ENCODE measurements around the gene LCLAT1. TPM values are rescaled to one million over a fixed set of nuclear protein-coding genes. Genes with fewer than 3 reads are reported as not detected.
"Not testable (repeated sequence)": the region's sequence is repeated elsewhere in the genome, so short reads cannot be mapped to it uniquely, and the experiment has no call there.

LCLAT1 gene
- polyA plus RNA-seq, 1 experiment, result 10.8 TPM

GRCh38 chr2:30504731-30505130 lies 57.7 kb downstream of the LCLAT1 start:
- no peaks in the 10 kb centered on the region for H3K36me3 ChIP-seq (ENCODE audit: control insufficient read depth, insufficient read depth, low read length)
- no peak overlapping the region for H3K4me3 ChIP-seq (ENCODE audit: low read depth, low read length)
- no peak for DNase-seq (ENCODE audit: low read depth)
- no peaks in the 10 kb centered on the region for H3K27me3 ChIP-seq (ENCODE audit: control insufficient read depth, insufficient read depth, low read length)
- POLR2A ChIA-PET, result no interaction called here
- no peak for TF ChIP-seq CTCF (IDR thresholded peaks at IDR 0.05; ENCODE audit: insufficient read depth, low read depth, low read length)
- CTCF ChIA-PET, result no interaction called here

- ChIA-PET POLR2A (no interaction called here), CTCF (interaction anchor here (1.1 kb wide), 1 partner anchor 134 kb away, joined by 4 read pairs; no protein-coding TSS in a partner anchor)
- no peak for DNase-seq (ENCODE audit: low read depth)
- Histone ChIP-seq H3K27me3 (ENCODE audit: control insufficient read depth, insufficient read depth, low read length) (no peaks in the 10 kb centered on the region), H3K36me3 (ENCODE audit: control insufficient read depth, insufficient read depth, low read length) (no peaks in the 10 kb centered on the region), H3K4me3 (ENCODE audit: low read depth, low read length) (no peak overlapping the region)
- TF ChIP-seq CTCF (IDR thresholded peaks at IDR 0.05; ENCODE audit: insufficient read depth, low read depth, low read length), result no peak
Measured at GRCh38 chr2:30505500-30506180, 58.6 kb downstream of the LCLAT1 start.

- H3K4me3 ChIP-seq (ENCODE audit: low read depth, low read length); DNase-seq (ENCODE audit: low read depth); POLR2A ChIA-PET; CTCF ChIA-PET; H3K27me3 ChIP-seq (ENCODE audit: control insufficient read depth, insufficient read depth, low read length); H3K36me3 ChIP-seq (ENCODE audit: control insufficient read depth, insufficient read depth, low read length): not testable (repeated sequence)
Measured at GRCh38 chr2:30507460-30507859, 60.4 kb downstream of the LCLAT1 start.

GRCh38 chr2:30509716-30510115 lies 62.7 kb downstream of the LCLAT1 start:
- TF ChIP-seq CTCF (IDR thresholded peaks at IDR 0.05; ENCODE audit: insufficient read depth, low read depth, low read length), result no peak
- H3K4me3 ChIP-seq (ENCODE audit: low read depth, low read length), result no peak overlapping the region
- ChIA-PET CTCF (no interaction called here), POLR2A (no interaction called here)
- H3K36me3 ChIP-seq (ENCODE audit: control insufficient read depth, insufficient read depth, low read length), result no peaks in the 10 kb centered on the region
- DNase-seq (ENCODE audit: low read depth), result no peak
- no peaks in the 10 kb centered on the region for H3K27me3 ChIP-seq (ENCODE audit: control insufficient read depth, insufficient read depth, low read length)

- CTCF ChIA-PET, result interaction anchor here (1.0 kb wide), 1 partner anchor 201 kb away, joined by 4 read pairs; no protein-coding TSS in a partner anchor
Measured at GRCh38 chr2:30510409-30510808, 63.4 kb downstream of the LCLAT1 start.

More at GRCh38 chr2:30510409-30510808, 63.4 kb downstream of the LCLAT1 start:
- DNase-seq (ENCODE audit: low read depth), result no peak
- POLR2A ChIA-PET, result no interaction called here
- Histone ChIP-seq H3K27me3 (ENCODE audit: control insufficient read depth, insufficient read depth, low read length) (no peaks in the 10 kb centered on the region), H3K36me3 (ENCODE audit: control insufficient read depth, insufficient read depth, low read length) (no peaks in the 10 kb centered on the region), H3K4me3 (ENCODE audit: low read depth, low read length) (no peak overlapping the region)
- TF ChIP-seq CTCF (IDR thresholded peaks at IDR 0.05; ENCODE audit: insufficient read depth, low read depth, low read length), result no peak
